HUES64 (cell line): ENCODE results near the gene DUSP9.
"Not testable (repeated sequence)": the region's sequence is repeated elsewhere in the genome, so short reads cannot be mapped to it uniquely, and the experiment has no call there.

Experiments used
- H3K27ac ChIP-seq: 2 replicates; pipeline ENCODE4 v1.7.0; 2013; ENCODE audit warnings: low read depth, low read length, inconsistent platforms
- H3K27me3 ChIP-seq: 2 replicates; pipeline ENCODE4 v1.6.1; 2013; ENCODE audit warnings: mild to moderate bottlenecking, low read length; ENCODE audit not compliant: insufficient read depth
- H3K36me3 ChIP-seq: 2 replicates; pipeline ENCODE4 v1.6.1; 2013; ENCODE audit warnings: mild to moderate bottlenecking, low read length; ENCODE audit not compliant: insufficient read depth
- H3K4me1 ChIP-seq: 2 replicates; pipeline ENCODE4 v1.6.1; 2013; ENCODE audit warnings: mild to moderate bottlenecking, low read length, moderate library complexity; ENCODE audit not compliant: insufficient read depth
- H3K4me3 ChIP-seq: 2 replicates; pipeline ENCODE4 v1.5.1; 2013; ENCODE audit warnings: mild to moderate bottlenecking, low read length, moderate library complexity
- H3K9ac ChIP-seq: 2 replicates; pipeline ENCODE4 v1.6.1; 2013; ENCODE audit warnings: mild to moderate bottlenecking, low read depth, low read length
- H3K9me3 ChIP-seq: 2 replicates; pipeline ENCODE4 v1.6.1; 2013; ENCODE audit warnings: low read depth, low read length; ENCODE audit not compliant: insufficient read depth
- WGBS: fragments of 150-250, 120-280 bp; methylation state at CpG from one replicate; pipeline ENCODE4 v1.1.7; 2013; ENCODE audit warnings: missing lambda C conversion rate; 5-methylcytosine and 5-hydroxymethylcytosine counted together

DUSP9 gene

DNA sequence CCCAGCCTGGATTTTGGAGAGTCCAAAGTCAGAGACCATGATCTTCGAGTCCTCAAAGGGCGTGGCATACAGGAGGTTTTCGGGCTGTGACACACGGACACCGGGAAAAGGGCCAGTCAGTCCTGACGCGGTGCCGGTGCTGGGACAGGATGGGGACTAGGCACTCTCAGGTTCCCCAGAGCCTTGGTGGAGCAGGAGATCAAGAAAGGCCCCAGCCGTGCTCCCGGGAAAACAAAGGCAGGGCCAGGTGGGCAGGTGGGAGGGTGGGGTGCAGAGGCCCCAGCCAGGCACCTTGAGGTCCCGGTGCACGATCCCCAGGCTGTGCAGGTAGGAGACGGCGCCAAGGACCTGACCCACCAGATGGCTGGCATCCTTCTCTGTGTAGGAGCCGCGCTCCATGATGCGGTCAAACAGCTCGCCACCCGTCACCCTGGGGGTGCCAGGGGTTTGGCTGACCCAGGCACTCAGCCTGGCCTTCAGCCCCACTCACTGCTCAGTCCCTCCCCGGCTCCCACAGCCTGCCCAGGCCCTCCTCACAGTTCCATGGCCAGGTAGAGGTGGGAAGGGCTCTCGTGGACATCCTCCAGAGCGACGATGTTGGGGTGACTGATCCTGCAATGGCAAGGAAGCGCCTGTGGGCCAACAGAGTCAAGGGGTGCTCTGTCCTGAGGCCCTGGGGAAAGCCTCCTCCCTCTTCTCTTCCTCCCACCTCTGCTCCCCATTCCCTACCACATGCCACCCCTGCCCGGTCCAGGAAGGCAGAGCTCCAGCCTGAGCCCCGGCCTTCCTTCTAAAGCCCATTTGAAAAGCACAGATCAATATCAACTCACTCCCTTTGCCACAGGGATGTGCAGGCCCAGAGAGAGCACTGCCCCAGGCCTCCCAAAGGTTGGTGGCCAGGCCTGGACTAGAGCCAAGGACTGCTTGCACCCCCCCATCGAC, 24.9 kb downstream of the DUSP9 start:
- Histone ChIP-seq H3K9ac (no peak overlapping the region), H3K36me3 (no peaks in the 10 kb centered on the region), H3K4me3 (no peak overlapping the region), H3K27ac (no peak overlapping the region), H3K4me1 (peaks cover 3% of the 10 kb centered on the region; the same call in 1 of the 2 replicates), H3K27me3 (peaks cover 10% of the 10 kb centered on the region), H3K9me3 (no peaks in the 10 kb centered on the region)
- 93% methylated on average over 26 of the region's 27 CpGs for WGBS

- peaks cover 10% of the 10 kb centered on the region for H3K27me3 ChIP-seq
- 50% methylated on average over 47 of the region's 53 CpGs for WGBS
- peaks cover 3% of the 10 kb centered on the region; the same call in 1 of the 2 replicates for H3K4me1 ChIP-seq
- H3K27ac ChIP-seq = no peak overlapping the region
- no peaks in the 10 kb centered on the region for H3K36me3 ChIP-seq
- H3K9ac ChIP-seq = no peak overlapping the region
- no peak overlapping the region for H3K4me3 ChIP-seq
- H3K9me3 ChIP-seq = no peaks in the 10 kb centered on the region
Measured at GRCh38 chrX:153672531-153673427, 25.8 kb downstream of the DUSP9 start.

DNA sequence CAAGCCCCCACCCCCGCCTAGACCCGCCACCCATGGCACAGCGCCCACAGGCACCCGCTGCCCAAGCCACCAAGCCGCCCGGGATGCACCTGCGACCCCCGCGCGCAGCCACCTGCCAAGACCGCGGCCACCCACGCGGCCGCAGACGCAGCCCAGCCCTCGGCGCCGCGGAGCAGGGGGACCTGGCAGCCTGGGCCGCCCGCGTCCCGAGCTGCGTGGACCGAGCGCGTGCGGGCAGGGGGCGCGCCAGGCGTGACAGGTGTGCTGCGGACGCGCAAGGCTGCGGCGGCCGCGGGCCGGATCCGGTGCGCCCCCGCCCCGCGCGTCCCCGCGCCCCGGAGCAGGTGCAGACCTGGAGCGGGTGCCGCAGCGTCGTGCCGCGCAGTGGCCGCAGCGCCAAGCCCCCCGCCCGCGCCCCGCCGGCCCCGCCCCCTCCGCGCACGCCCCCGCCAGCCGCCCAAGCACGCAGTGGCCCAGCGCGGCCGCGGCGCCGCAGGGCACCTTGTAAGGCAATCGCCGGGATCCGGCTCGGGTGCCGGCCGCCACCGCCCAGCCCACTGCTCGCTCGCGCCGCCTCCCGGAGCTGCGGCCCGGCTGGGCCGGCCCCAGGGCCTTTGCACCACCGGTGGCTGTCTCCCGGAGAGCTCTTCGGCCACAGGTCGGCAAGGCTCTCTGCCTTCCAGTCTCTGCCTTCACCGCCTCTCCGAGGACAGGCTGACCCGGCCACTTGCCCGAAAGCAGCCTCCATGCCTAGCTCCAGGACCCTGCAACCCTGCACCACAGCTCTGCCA, 26.6 kb downstream of the DUSP9 start, which contains the start of gene PNCK:
PNCK (minus strand) TSS at position 386 of the 791 bp plus-strand sequence. CDS start 737 bp downstream, outside the sequence.
- Histone ChIP-seq H3K36me3 (no peaks in the 10 kb centered on the region), H3K27ac (peak within 1 kb of the TSS; percentile 30; the same call in 1 of the 2 replicates)
- 5% methylated on average over 98 of the region's 98 CpGs for WGBS

GRCh38 chrX:153674219-153674851, 27.3 kb downstream of the DUSP9 start:
- 62% methylated on average over 27 of the region's 27 CpGs for WGBS
- Histone ChIP-seq H3K9me3 (no peaks in the 10 kb centered on the region), H3K27me3 (peaks cover 10% of the 10 kb centered on the region), H3K4me3 (peak overlapping the region; percentile 28; the same call in 1 of the 2 replicates), H3K4me1 (peaks cover 3% of the 10 kb centered on the region; the same call in 1 of the 2 replicates), H3K9ac (no peak overlapping the region), H3K36me3 (no peaks in the 10 kb centered on the region), H3K27ac (no peak overlapping the region; the same call in 1 of the 2 replicates)

More for the DNA sequence above, 26.6 kb downstream of the DUSP9 start, which contains the start of gene PNCK:
- no peaks in the 10 kb centered on the region for H3K9me3 ChIP-seq
- peak within 1 kb of the TSS; percentile 28; the same call in 1 of the 2 replicates for H3K4me3 ChIP-seq
- H3K4me1 ChIP-seq = peaks cover 3% of the 10 kb centered on the region; the same call in 1 of the 2 replicates
- peaks cover 10% of the 10 kb centered on the region for H3K27me3 ChIP-seq
- no peak within 1 kb of the TSS for H3K9ac ChIP-seq

DNA sequence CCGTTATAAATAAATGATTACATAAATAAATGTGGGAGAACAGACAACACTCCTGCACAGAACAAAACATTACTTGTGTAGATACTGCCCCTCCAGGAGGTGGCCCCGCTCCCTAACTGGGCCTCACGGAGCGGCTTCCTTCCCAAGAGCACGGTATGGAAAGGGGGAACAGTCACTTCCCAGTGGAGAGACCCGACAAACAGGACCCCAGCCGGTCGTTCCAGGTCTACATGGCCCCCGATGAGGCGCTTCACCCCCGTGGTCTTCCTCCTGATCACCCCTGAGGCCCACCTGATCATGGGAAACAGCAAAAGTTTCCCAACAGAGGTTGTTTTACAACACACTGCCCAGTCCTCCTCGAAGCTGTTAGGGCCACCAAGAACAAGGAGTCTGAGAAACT, 34.2 kb downstream of the DUSP9 start:
- Histone ChIP-seq H3K4me1 (peaks cover 16% of the 10 kb centered on the region; the same call in 1 of the 2 replicates), H3K9ac (no peak overlapping the region), H3K27me3 (no peaks in the 10 kb centered on the region), H3K36me3 (no peaks in the 10 kb centered on the region), H3K9me3 (no peaks in the 10 kb centered on the region), H3K4me3 (no peak overlapping the region), H3K27ac (no peak overlapping the region)
- 88% methylated on average over 11 of the region's 12 CpGs for WGBS

DNA sequence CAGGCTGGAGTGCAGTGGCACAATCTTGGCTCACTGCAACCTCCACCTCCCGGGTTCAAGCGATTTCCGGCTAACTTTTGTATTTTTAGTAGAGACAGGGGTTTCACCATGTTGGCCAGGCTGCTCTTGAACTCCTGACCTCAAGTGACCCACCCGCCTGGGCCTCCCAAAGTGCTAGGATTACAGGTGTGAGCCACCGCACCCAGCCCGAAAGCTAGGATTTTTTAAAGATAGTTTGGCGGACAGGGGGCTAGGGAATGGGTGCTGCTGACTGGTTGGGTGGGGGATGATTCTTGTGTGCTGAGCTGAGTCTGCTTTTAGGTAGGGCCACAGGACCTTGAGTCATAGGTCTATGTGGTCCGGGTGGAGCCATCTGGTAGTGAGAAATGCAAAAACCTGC, 36.5 kb downstream of the DUSP9 start:
- Histone ChIP-seq H3K4me1 (peaks cover 22% of the 10 kb centered on the region; the same call in 1 of the 2 replicates), H3K27ac (peak overlapping the region; percentile 92; the same call in 1 of the 2 replicates)
- H3K27me3 ChIP-seq, H3K4me3 ChIP-seq, H3K36me3 ChIP-seq, H3K9ac ChIP-seq, H3K9me3 ChIP-seq: not testable (repeated sequence)
- WGBS = 89% methylated on average over 8 of the region's 8 CpGs

DNA sequence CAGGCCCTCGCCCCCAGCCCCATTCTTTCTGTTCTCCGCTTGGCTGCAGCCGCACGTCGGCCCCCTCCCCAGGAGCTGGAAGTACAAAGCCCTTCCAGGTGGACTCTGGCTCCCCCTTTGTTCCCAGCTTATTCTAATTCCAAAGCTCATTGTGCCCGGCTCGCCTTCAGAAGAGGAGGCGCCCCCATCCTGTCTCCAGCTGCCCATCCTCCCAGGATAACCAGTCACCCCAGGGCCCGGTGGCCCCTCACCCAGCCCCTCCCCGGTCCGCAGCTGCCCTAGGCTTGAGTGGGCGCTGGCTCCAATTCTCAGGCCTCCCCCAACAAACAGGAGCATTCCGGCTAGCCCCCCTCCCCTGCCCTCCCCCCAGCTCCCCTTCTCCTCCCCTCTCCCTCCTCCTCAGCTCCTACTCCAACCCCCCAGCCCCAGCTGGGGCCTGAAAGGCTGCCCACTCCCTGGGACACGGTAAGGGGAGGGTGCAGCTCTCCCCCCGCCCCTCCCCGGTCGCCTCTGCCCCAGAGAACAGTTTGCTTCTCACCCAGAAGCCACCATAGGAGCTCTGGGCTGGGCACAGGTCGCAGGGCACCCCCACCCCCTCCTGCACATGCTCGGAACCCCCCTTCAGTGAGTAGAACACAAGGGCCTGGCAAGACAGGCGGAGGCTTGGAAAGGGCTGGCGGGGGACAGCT, 37.6 kb downstream of the DUSP9 start:
- peak overlapping the region; percentile 92 for H3K27ac ChIP-seq
- H3K9me3 ChIP-seq = no peaks in the 10 kb centered on the region

DNA sequence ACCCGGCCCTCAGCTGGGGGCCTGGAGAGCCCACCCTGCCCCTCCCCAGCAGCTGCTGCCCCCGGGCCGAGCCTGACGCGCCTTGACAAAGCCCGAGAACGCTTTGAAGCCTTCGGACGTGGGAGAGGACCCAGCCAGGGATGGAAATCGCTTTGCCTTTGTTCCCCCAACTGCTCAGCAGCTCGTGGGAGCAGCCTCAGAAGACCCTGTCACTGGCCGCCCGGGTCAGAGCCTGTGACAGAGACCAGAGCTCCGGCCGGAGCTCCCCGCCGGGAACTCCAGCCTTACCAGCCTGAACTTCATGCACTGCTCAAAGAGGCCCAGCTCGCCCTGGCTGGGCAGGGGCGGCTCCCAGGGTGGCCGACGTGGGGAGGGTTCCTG, 38.1 kb downstream of the DUSP9 start:
- H3K27ac ChIP-seq = peak overlapping the region; percentile 92
- H3K4me1 ChIP-seq = peaks cover 22% of the 10 kb centered on the region; the same call in 1 of the 2 replicates
- H3K4me3 ChIP-seq = peak overlapping the region; percentile 36
- no peaks in the 10 kb centered on the region for H3K9me3 ChIP-seq
- WGBS = 11% methylated on average over 21 of the region's 21 CpGs
- peaks cover 2% of the 10 kb centered on the region; the same call in 1 of the 2 replicates for H3K36me3 ChIP-seq
- H3K9ac ChIP-seq = peak overlapping the region; percentile 60
- no peaks in the 10 kb centered on the region for H3K27me3 ChIP-seq

More for the DNA sequence above, 37.6 kb downstream of the DUSP9 start:
- Histone ChIP-seq H3K27me3 (no peaks in the 10 kb centered on the region), H3K9ac (peak overlapping the region; percentile 60), H3K36me3 (no peaks in the 10 kb centered on the region), H3K4me1 (peaks cover 22% of the 10 kb centered on the region; the same call in 1 of the 2 replicates), H3K4me3 (peak overlapping the region; percentile 36)
- 2% methylated on average over 17 of the region's 21 CpGs for WGBS

DNA sequence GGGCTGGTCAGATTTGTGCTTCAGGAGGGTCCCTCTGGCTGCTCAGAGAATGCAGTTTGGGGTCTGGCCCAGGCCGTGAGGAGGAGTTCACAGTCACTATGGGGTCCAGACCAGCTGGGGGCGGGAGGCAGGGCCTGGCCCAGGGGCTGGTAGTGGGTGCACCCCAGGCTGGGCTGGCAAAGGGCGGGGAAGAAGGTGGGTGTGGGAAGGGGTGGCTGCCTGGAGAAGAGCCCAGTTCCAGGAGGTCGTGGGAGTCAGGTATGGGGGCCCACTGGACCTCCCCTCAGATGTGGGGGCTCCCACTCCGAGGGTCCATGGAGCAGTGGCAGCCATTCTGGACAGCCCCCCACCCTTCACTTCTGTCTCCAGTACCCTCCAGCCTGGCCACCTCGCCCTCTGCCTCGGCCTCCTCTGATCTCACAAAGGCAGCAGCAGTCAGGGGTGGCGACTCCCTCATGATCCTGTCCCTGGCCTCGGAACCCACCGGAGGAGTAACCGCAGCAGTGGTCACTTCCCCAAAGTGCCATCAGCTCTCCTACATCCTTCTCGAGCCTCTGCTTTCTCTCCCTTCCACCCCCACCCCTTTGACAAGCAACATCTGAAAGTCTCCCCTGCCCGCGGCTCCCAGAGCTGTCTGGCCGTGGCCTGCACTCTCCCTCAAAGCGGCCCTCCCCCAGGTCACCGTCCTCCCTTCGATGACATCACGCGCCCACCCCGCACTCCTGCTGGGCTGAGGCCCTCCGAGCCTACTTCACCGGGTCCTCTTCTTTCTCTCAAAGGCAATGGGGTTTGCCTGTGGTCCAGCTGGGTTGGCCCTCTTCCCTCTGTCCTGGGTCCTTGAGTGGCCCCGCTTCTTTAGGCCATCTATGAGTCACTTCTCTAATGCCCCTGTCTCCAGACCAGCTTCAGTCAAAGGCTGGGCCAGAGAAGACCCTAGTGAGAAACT, 39.0 kb downstream of the DUSP9 start:
- Histone ChIP-seq H3K9ac (peak overlapping the region; percentile 60), H3K4me3 (peak overlapping the region; percentile 43; the same call in 1 of the 2 replicates)

More for the DNA sequence above, 39.0 kb downstream of the DUSP9 start:
- H3K4me1 ChIP-seq = peaks cover 22% of the 10 kb centered on the region; the same call in 1 of the 2 replicates
- H3K27ac ChIP-seq = peak overlapping the region; percentile 92; the same call in 1 of the 2 replicates
- H3K27me3 ChIP-seq = no peaks in the 10 kb centered on the region
- peaks cover 2% of the 10 kb centered on the region; the same call in 1 of the 2 replicates for H3K36me3 ChIP-seq
- H3K9me3 ChIP-seq = no peaks in the 10 kb centered on the region
- 38% methylated on average over 24 of the region's 24 CpGs for WGBS
